Left colon (tissue), 2 donors: ENCODE data around the gene KBTBD12. TPM values are rescaled to one million over a fixed set of nuclear protein-coding genes. Genes with fewer than 3 reads are reported as not detected.

ENCODE experiments used
- ATAC-seq: fragments of 200-7000 bp; cut with Tn5 transposase; one replicate; pipeline ENCODE4 v1.9.1; 2020; ENCODE audit warnings: mild to moderate bottlenecking, moderate library complexity
- DNase-seq, 2 donors: peaks; one replicate each; pipeline ENCODE4 v3.0.0-alpha.2; 2020
- intact Hi-C, 2 donors: fragments of 100-400 bp; cut with DNase I in 1 of 2; cut with micrococcal nuclease in 1 of 2; formaldehyde crosslinking; loops; one replicate each; pipeline versions ENCODE4 v1.11.2 to v1.14.0; 2022; cut with DNase I, micrococcal nuclease
- total RNA-seq, 2 donors: library from RNA; stranded (reverse); fragmentation: NEBNext Ultra II Directional; extraction: Animal tissue kit (Norgen Biotek cat#: 25700); gene quantifications; one replicate each; pipeline ENCODE4 v1.2.1, GENCODE V29; 2021
- donor health status: DM: no; HTN: no; CAD: no.
- donor health status: DM: yes; HTN: yes; CAD: no.

KBTBD12 gene
- total RNA-seq, 2 donors from 2014 or later: 3.8 to 4.6 TPM

DNA sequence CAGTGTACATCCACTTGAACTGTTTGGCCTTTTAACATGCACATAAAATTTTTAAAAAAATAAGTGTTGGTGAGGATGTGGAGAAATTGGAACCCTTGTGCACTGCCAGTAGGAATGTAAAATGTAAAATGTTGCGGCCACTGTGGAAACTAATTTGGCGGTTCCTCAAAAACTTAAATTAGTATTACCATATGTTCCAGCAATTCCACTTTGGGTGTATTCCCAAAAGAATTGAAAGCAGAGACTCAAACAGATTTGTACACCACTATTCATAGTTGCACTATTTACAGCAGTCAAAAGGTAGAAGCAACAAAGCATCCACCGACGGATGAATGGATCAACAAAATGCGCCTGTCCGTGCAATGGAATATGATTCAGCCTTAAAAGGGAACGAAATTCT, 82.0 kb downstream of the KBTBD12 start:
- DNase-seq (no peak), ATAC-seq (no peak)
- intact Hi-C loops: no loop called here

DNA sequence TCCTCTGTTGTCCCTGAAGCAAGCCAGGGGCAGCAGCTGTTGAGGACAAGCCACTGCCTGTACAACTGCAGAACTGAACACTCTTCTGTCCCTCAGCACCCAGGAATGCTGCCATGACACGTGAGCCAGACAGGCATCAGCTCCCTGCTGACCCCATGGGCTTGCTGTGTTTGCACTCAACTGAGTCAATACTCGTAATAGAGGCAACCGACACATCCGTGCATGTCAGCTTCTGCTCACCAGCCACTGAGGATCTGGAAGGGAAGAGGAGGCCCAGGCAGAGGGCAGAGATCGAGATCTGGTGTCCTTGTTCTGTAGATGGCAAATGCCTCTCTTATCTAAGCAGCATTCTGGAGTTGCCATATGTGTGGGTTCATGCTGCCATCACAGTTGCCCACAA, 82.9 kb downstream of the KBTBD12 start:
- intact Hi-C loops: no loop called here
- no peak for DNase-seq
- ATAC-seq: no peak

DNA sequence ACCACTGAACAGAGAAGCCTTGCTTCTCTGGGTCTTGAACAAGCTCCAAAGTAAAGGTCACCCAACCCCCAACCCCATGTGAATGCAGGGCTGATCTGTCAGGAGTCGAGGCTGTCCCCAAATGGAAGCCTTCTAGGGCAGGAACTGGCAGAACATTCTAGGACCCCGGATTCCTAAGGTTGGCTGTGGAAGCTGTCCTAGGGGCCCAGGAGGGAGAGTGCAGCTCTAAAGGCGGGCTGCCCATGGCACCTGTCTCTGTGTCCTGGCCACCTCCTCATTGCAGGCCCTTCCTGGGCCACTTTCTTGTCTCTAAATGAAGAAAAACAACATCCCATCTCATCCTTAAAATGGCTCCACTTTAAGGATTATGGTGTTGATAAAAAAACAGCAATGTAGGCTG, 83.6 kb downstream of the KBTBD12 start:
- DNase-seq: no peak
- intact Hi-C loops: no loop called here
- no peak for ATAC-seq

DNA sequence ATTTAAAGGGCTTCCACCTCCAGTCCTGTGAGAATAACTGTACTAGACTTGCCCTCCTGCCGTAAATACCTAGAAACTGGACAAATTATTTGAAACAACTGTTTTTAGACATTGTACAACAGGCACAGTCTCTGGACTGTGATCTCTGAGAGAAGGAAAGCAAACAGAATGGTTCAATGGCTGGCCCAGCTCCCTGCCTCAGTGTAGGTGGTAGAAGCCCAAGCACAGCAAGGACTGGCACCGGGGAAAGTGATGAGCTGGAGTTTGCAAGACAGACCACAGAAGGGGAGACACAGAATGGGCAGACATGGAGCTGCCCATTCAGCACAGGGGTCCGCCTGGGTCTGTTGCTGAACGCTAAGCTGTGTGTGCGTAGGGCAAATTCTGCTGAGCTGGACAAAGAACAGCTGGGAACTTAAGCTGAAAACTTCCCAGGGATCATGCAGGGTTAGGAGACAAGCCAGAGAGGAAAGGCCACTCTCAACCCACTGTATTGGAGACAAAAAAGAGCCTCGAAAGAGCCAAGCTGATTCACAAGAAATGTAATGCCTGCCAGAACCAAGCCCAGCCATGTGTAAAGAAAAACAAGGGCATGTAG, 84.6 kb downstream of the KBTBD12 start:
- no peak for ATAC-seq
- intact Hi-C loops: no loop called here
- DNase-seq: no peak

DNA sequence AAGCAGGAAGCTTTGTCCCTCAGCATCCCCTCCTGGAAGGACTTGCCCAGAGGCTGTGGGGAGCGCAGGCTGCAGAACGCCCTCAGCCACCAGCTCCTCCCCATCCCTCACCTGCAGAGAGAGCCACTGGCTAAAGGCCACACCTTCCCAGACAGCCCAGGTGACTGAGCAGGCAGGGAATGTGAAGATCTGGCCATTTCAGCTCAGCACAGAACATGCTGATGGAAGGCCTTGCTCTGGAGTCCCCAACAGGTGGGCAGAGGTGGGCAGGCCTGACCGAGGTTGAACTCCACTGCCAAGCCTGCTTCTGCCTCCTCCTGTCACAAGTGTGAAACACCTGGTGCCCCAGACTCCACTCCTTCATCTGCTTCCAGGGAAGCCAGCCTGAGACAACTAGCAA, 86.5 kb downstream of the KBTBD12 start:
- DNase-seq (no peak), ATAC-seq (no peak)
- intact Hi-C loops: no loop called here

DNA sequence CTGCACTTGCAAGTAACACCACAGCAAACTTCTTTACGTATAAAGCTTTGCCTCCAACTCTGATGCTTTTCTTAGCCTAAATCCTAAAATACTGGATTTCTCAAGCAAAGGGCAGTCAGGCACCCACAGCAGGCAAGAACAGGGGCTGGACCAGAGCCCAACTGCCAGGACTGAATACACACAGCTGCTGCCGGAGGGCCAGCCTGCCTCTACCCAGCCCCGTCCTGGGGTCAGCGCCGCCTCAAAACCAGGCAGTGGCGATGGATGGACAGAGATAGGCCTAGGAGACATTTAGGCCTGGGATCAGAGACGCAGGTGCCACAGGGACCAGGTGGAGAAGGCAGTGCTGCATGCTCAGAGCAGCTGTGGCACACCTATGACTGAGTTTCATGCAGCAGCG, 89.6 kb downstream of the KBTBD12 start:
- intact Hi-C loops: no loop called here
- no peak for DNase-seq
- ATAC-seq: no peak

DNA sequence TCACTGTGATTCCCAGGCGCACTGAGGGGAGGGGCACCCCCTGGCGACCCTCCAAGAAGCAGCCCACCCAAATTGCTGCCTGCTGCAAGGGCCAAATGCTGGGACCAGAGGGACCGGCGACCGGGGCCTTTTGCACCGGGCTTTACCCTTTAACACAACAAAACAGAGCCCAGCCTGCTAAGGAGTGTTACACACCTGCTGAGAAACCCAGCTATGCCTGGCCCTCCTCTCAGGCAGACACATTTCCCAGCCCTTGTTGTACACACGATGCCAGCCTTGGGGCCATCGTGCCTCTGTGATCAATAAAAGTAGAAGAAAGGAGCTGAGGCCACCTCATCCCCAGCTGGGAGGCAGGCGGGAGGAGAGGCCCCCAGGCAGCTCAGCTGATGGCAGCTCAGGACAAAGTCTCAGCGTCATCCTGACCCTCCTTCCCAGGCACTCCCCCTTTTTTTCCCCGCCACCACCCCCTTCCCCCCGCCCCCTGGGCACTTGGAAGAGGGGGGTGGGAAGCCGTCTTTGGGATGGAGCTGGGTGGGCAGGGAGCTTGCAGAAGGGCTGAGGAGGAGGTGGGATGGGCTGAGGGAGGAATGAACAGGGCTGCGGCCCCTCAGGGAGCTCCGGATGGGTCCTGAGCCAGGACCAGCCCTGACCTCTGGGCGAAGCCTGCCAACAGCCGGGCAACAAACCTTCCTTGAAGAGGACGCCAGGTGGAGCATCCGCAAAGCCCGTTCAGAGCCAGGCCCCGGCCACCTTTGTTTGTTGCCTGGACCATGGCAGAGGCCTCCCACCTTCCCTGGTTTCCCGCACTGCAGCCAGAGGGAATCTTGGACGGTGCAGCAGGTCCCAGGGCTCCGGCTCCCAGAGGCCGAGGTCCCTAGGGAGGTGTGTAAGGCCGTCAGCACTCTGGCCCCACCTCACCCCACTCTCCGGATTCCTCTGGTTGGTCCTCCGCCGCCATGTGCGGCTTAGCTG, 91.3 kb downstream of the KBTBD12 start:
- intact Hi-C loops: no loop called here

DNA sequence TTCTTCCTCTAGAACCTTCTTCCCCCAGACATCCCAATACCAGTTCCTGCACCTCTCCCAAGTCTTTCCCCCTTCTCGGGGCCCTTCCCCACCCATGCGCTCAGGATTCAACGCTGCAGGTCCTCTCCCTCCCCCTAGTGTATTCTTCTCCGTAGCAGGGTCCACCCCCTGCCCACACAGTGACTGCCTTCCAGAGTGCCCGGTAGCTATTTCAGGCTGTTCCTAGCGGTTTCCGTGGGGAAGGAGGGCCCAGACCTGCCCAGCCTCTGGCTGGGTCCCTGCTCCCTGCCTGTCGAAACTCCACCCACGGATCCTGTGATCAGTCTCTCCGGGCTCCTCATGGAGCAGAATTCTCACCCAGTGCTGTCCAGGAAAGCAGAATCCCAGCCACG, 92.0 kb downstream of the KBTBD12 start:
- no peak for DNase-seq
- ATAC-seq: no peak
- intact Hi-C loops: no loop called here

More for the DNA sequence above, 91.3 kb downstream of the KBTBD12 start:
- ATAC-seq: no peak
- DNase-seq: no peak

DNA sequence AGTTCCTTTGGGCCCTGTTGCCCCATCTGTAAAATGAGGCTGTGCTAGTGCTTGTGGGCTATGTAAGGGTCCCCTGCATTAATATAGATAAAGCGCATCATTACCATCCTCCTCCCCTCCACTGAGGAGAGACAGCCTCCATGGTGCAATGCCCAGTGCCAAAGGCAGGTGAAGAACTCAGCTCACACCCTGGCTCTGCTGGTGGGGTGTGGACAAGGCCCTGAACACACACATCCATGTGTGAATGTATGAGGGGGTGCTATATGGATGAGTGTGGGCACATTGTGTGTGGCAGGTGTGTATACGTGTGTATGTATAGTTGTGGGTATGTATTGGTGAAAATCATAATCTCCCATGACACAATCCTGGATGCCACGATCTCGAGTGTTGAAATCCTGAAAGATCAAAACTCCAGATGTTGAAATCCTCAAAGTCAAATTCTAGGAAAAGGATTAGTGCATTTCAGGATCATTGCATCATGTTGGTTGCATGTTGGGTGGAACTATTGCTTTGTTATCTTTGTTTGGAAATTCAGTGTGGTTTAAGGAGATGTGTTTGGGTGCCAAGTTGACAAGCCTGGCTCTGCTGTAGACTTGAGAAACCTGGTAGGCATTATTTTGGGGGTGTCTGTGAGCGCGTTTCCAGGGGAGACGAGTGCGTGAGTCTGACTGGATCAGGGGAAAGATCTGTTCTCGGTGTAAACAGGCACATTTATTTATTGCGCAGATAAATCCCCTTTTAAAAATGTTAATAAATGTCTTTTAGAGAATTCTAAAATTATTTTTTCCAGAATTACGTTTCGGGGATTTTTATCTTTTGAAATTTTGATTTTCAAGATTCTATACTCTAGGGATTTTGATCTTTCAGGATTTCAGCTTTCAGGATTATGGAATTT, 95.2 kb downstream of the KBTBD12 start:
- intact Hi-C loops: no loop called here
- no peak for DNase-seq
- ATAC-seq: no peak

DNA sequence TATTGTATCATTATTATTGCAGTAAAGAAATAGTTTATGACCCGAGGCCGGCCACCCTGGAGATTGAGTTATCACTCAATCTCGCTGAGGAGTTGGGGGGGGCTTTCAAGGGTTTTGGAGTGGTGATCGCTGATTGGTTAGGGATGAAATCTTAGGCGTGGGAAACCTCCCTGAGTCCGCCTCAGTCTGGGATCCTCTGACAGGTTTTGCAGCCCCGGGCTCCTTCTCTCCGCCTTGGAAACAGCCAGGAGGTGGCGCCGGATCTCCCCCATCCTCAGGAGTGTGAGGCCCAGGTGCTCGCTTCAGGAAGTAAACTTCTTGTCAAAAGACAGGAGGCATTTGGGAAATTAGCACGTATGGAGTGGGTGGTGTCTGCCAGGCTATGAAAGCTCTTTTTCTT, 96.1 kb downstream of the KBTBD12 start:
- ATAC-seq (peak; percentile 87), DNase-seq (peak; percentile 45 to 66)
- intact Hi-C loops: no loop called here

DNA sequence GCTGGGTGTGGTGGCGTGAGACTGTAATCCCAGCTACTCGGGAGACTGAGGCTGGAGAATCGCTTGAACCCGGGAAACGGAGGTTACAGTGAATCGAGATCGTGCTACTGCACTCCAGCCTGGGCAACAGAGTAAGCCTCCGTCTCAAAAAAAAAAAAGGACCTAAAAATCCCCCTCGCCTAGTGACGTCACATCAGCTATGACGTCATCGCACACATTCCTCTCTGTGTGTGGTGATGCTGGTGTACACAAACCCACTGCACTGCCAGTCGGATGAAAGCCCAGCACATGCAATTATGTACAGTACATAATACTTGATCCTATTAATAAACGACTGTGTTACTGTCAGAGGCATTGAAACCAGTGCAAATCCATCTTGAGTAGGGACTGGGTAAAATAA, 97.0 kb downstream of the KBTBD12 start:
- intact Hi-C loops: no loop called here
- DNase-seq: no peak
- ATAC-seq: no peak

DNA sequence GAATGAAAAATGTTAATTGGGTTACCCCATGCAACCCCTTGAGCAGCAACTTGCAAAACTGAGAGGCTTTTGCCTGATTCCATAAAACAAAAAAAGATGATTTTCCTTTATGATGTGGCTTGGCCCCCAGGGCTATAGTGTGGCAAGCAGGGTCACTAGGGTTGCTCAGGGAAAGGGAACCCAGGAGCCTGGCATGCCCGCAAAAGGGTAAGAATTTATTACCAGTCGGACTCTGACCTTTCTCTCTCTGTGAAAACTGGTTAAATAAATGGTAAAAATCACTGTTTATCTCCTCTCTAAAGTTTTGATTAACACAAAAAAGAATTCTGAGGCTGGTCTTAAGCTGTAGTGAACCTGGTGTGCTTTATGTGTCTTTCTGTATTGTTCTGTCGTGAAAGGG, 99.5 kb downstream of the KBTBD12 start:
- intact Hi-C loops: no loop called here
- DNase-seq (no peak), ATAC-seq (no peak)

DNA sequence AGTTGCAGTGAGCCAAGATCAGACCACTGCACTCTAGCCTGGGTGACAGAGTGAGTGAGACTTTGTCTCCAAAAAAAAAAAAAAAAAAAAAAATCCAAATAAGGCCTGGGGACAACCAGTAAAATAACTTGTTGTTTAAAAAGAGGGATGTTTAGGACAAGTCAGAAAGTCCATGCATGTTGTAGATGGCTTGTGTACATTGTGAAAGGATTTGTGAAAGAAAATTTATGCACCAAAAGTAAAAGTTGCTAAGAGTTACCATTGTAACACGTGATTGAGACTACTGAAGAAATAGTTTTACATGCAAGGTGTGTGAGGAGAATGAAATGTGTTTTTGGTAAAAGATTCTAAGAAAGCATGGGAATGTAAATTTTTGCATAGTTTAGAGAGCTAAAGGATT, 101.5 kb downstream of the KBTBD12 start:
- intact Hi-C loops: no loop called here
- DNase-seq (no peak), ATAC-seq (no peak)

DNA sequence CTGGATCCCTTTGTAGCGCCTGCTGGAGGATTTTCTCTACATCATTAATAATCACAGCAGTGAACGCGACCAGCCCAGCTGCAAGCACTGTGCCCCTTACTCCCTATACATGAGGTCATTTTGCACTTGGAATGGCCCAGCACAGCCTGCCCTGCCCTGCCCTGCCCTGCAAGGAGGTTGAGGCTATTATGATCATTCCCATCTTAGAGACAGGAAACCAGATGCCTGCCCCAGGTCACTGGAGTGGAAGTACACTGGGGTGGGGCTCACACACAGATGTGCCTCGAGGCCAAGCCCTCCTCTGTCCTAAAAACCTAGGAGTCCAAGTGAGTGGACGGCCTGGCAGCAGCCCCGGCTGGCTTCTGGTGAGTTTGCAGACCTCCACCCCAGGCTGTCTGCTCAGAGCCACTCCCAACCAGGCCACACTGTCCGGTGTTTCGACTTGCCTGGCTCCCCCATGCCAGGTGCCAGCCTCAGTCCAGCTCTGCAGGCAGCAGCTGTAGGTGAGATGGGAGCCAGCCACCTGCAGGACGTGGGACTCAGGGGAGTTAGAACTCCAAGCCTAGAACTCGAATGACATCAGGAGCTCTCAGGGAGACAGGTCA, 106.8 kb downstream of the KBTBD12 start:
- intact Hi-C loops: no loop called here
- DNase-seq (no peak), ATAC-seq (no peak)

DNA sequence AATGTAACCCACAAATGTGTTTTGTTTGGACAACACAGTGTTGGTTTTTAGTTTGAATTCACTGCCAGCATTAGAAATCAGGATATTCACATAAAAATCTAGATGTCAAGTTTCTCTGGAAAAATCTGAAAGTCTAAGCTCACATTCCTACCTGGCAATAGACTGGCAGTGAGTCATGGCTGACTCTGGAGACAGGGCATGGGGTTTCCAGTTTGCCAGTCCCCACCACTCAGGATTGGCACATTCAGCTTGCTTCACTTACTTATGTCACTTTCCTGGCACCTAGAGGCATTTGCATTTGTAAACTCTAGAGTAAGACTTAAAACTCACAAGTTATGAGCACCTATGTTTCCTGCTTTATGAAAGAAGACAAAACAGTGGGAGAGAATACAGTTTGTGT, 118.1 kb downstream of the KBTBD12 start:
- ATAC-seq: no peak
- no peak for DNase-seq
- intact Hi-C loops: no loop called here

DNA sequence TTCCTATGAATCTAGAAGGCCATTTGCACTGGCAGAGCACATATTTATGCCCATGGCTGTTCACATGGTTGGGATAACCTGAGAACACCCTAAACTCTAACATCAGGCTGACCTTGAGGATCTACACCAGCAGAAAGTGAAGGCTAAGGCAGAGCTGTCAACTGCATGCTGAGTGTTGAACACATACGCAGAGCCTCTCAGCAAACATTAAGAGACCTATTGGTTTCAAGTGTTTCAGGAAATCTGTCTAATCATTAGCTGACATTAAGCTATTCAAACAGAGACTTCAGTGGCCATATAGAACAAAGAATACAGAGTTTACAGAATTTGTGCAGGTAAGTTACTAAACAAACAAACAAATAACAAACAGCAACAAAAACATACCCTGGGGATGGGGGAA, 121.1 kb downstream of the KBTBD12 start:
- intact Hi-C loops: no loop called here
- ATAC-seq (no peak), DNase-seq (no peak)
